H1 (cell line): ENCODE measurements around the gene GYPC. TPM values are rescaled to one million over a fixed set of nuclear protein-coding genes. Genes with fewer than 3 reads are reported as not detected.
A peak's percentile ranks its signal among the peaks of the same experiment; 100 is the strongest.

Source experiments
- CTCF ChIA-PET: fragments of 300-600 bp; sonication (Branson Sonifier 250); formaldehyde crosslinking; loops from one replicate; lab custom pipeline; 2021; ENCODE audit not compliant: partially characterized antibody; lab: Charles Lee
- POLR2A ChIA-PET: fragments of 300-600 bp; sonication (Branson Sonifier 250); formaldehyde crosslinking; loops from one replicate; lab custom pipeline; 2021; ENCODE audit warnings: inconsistent platforms; ENCODE audit not compliant: partially characterized antibody; lab: Charles Lee
- DNase-seq, 2 experiments: peaks; one replicate each; pipeline versions ENCODE4 v3.0.0 to v3.0.0-alpha.2; 2010 to 2022; ENCODE audit warnings: low spot score in 2 of 2, low read depth in 1 of 2, mixed read lengths in 1 of 2
- FAIRE-seq: peaks from 2 replicates; lab custom pipeline; 2011; peaks lifted over from hg19 to GRCh38; lab: Jason Lieb, UNC
- H2AFZ ChIP-seq: 2 replicates; pipeline ENCODE4 v1.8.1; 2012; ENCODE audit warnings: low read length, inconsistent platforms
- H2AK5ac ChIP-seq: 2 replicates; pipeline ENCODE4 v1.6.1; 2013; ENCODE audit warnings: low read depth, low read length
- H2BK120ac ChIP-seq: replicated peaks from 2 replicates; pipeline ENCODE3; 2013; ENCODE audit warnings: low read depth, low read length, inconsistent platforms
- H2BK12ac ChIP-seq: 2 replicates; pipeline ENCODE4 v1.6.1; 2013; ENCODE audit warnings: low read depth, low read length
- H2BK15ac ChIP-seq: 2 replicates; pipeline ENCODE4 v1.6.1; 2013; ENCODE audit warnings: low read length
- H2BK20ac ChIP-seq: 2 replicates; pipeline ENCODE4 v1.6.1; 2013; ENCODE audit warnings: low read length
- H2BK5ac ChIP-seq: 2 replicates; pipeline ENCODE4 v1.6.1; 2013; ENCODE audit warnings: low read depth, low read length
- H3K14ac ChIP-seq: 2 replicates; pipeline ENCODE4 v1.6.1; 2013; ENCODE audit warnings: inconsistent platforms; ENCODE audit not compliant: insufficient read length
- H3K18ac ChIP-seq: 2 replicates; pipeline ENCODE4 v1.6.1; 2013; ENCODE audit warnings: low read length; ENCODE audit errors: extremely low read depth
- H3K23ac ChIP-seq: 2 replicates; pipeline ENCODE4 v1.6.1; 2013; ENCODE audit warnings: inconsistent platforms; ENCODE audit not compliant: insufficient read length
- H3K23me2 ChIP-seq: 2 replicates; pipeline ENCODE4 v1.6.1; 2013; ENCODE audit warnings: low read depth, low read length
- H3K27ac ChIP-seq: 2 replicates; pipeline ENCODE4 v1.6.1; 2011; ENCODE audit warnings: low read depth, low read length, inconsistent platforms
- H3K27me3 ChIP-seq, 4 experiments: replicated peaks in 1 of 4; 1 replicate in 1 of 4; 2 replicates in 3 of 4; pipeline versions ENCODE4 v1.6.1 to v1.8.1; 2011 to 2013; ENCODE audit warnings: low read length in 3 of 4, mild to moderate bottlenecking in 3 of 4, inconsistent platforms in 2 of 4, mixed read lengths in 2 of 4, moderate library complexity in 1 of 4; ENCODE audit not compliant: control insufficient read depth in 3 of 4, insufficient read depth in 3 of 4; ENCODE audit errors: extremely low read depth in 1 of 4
- H3K36me3 ChIP-seq, 4 experiments: 2 replicates each; pipeline versions ENCODE4 v1.6.1 to v1.8.1; 2011 to 2013; ENCODE audit warnings: mild to moderate bottlenecking in 4 of 4, low read length in 3 of 4, moderate library complexity in 2 of 4, control low read depth in 1 of 4, inconsistent platforms in 1 of 4; ENCODE audit not compliant: insufficient read depth in 4 of 4, control insufficient read depth in 2 of 4
- H3K4ac ChIP-seq: replicated peaks from 2 replicates; pipeline ENCODE3; 2013; ENCODE audit warnings: low read length, low read depth, mixed read lengths, inconsistent platforms; ENCODE audit not compliant: insufficient read length
- H3K4me1 ChIP-seq, 4 experiments: replicated peaks in 1 of 4; 1 replicate in 1 of 4; 2 replicates in 3 of 4; pipeline versions ENCODE4 v1.6.1 to v1.8.1; 2011 to 2013; ENCODE audit warnings: low read length in 3 of 4, inconsistent platforms in 2 of 4, mixed read lengths in 1 of 4; ENCODE audit not compliant: insufficient read depth in 4 of 4, control insufficient read depth in 3 of 4
- H3K4me2 ChIP-seq, 2 experiments: 2 replicates each; pipeline versions ENCODE4 v1.6.1 to v1.8.1; 2011 to 2013; ENCODE audit warnings: low read depth in 2 of 2, low read length in 2 of 2, control low read depth in 1 of 2, inconsistent platforms in 1 of 2, mild to moderate bottlenecking in 1 of 2; ENCODE audit not compliant: insufficient read depth in 1 of 2
- H3K4me3 ChIP-seq, 4 experiments: fragments of 200-600, 300-600 bp in 1 of 4; sonication (generic), shearing (Covaris generic), sonication (Bioruptor Twin) in 1 of 4; 2 replicates each; pipeline versions ENCODE4 v1.5.1 to v1.8.1; 2011 to 2016; ENCODE audit warnings: low read length in 4 of 4, low read depth in 3 of 4, control low read depth in 2 of 4, inconsistent platforms in 2 of 4, mild to moderate bottlenecking in 2 of 4, mixed read lengths in 1 of 4, moderate library complexity in 1 of 4; ENCODE audit not compliant: insufficient read depth in 2 of 4; ENCODE audit errors: extremely low read depth in 1 of 4
- H3K56ac ChIP-seq: replicated peaks from 2 replicates; pipeline ENCODE3; 2013; ENCODE audit warnings: low read depth, mild to moderate bottlenecking, mixed read lengths, low read length, inconsistent platforms; ENCODE audit not compliant: insufficient read length
- H3K79me1 ChIP-seq: 2 replicates; pipeline ENCODE4 v1.6.1; 2013; ENCODE audit warnings: low read depth, low read length, control low read depth
- H3K79me2 ChIP-seq, 2 experiments: 2 replicates each; pipeline versions ENCODE4 v1.6.1 to v1.8.1; 2012 to 2013; ENCODE audit warnings: low read length in 2 of 2, mild to moderate bottlenecking in 2 of 2, inconsistent platforms in 1 of 2; ENCODE audit not compliant: insufficient read depth in 2 of 2, control insufficient read depth in 1 of 2
- H3K9ac ChIP-seq, 4 experiments: replicated peaks in 1 of 4; 1 replicate in 1 of 4; 2 replicates in 3 of 4; pipeline versions ENCODE4 v1.6.1 to v1.8.1; 2011 to 2013; ENCODE audit warnings: low read depth in 3 of 4, low read length in 3 of 4, control low read depth in 2 of 4, mild to moderate bottlenecking in 2 of 4, moderate library complexity in 2 of 4, inconsistent platforms in 1 of 4; ENCODE audit errors: extremely low read depth in 1 of 4
- H3K9me3 ChIP-seq, 2 experiments: 2 replicates each; pipeline versions ENCODE4 v1.6.1 to v1.8.1; 2012 to 2013; ENCODE audit warnings: mild to moderate bottlenecking in 2 of 2, moderate library complexity in 2 of 2, control low read depth in 1 of 2, inconsistent platforms in 1 of 2, low read depth in 1 of 2, low read length in 1 of 2, mixed read lengths in 1 of 2; ENCODE audit not compliant: insufficient read depth in 2 of 2
- H4K20me1 ChIP-seq, 2 experiments: replicated peaks in 1 of 2; 2 replicates each; pipeline versions ENCODE3 to v1.8.1; 2011 to 2013; ENCODE audit warnings: inconsistent platforms in 2 of 2, low read length in 2 of 2, mild to moderate bottlenecking in 1 of 2; ENCODE audit not compliant: insufficient read depth in 2 of 2, control insufficient read depth in 1 of 2
- H4K5ac ChIP-seq: 2 replicates; pipeline ENCODE4 v1.6.1; 2013; ENCODE audit warnings: low read length, low read depth, mixed read lengths, inconsistent platforms; ENCODE audit not compliant: insufficient read length
- H4K8ac ChIP-seq: 2 replicates; pipeline ENCODE4 v1.8.0; 2013; ENCODE audit warnings: mild to moderate bottlenecking, moderate library complexity, low read length, inconsistent platforms; ENCODE audit not compliant: insufficient read depth; ENCODE audit errors: extremely low read depth
- H4K91ac ChIP-seq: replicated peaks from 2 replicates; pipeline ENCODE3; 2013; ENCODE audit warnings: low read length, mixed read lengths, inconsistent platforms; ENCODE audit not compliant: insufficient read length
- ASH2L ChIP-seq: fragments of 200-600, 300-600 bp; sonication (generic); IDR thresholded peaks from one replicate; pipeline ENCODE4 v1.7.1; 2017; ENCODE audit warnings: low read length
- BCL11A ChIP-seq, 2 experiments: IDR thresholded peaks; one replicate each; pipeline ENCODE4 v1.6.1; 2011; ENCODE audit warnings: low read depth in 2 of 2, low read length in 2 of 2, mild to moderate bottlenecking in 2 of 2
- CHD2 ChIP-seq: IDR thresholded peaks from 2 replicates; pipeline ENCODE4 v1.6.1; 2012; ENCODE audit warnings: low read length, improper control_type of control experiment
- EGR1 ChIP-seq: IDR thresholded peaks from 2 replicates; pipeline ENCODE4 v1.6.1; 2011; ENCODE audit warnings: low read depth, low read length, borderline replicate concordance
- EP300 ChIP-seq, 2 experiments: IDR thresholded peaks; 1 replicate in 1 of 2; 2 replicates in 1 of 2; pipeline ENCODE4 v1.6.1; 2011 to 2012; ENCODE audit warnings: low read depth in 2 of 2, low read length in 2 of 2, mild to moderate bottlenecking in 2 of 2, borderline replicate concordance in 1 of 2, inconsistent platforms in 1 of 2, moderate library complexity in 1 of 2
- EZH2 ChIP-seq: fragments of 200-600 bp; sonication (generic); IDR thresholded peaks from 2 replicates; pipeline ENCODE4 v1.7.1; 2012; ENCODE audit warnings: low read depth, mild to moderate bottlenecking, moderate library complexity, low read length, inconsistent platforms; ENCODE audit not compliant: severe bottlenecking
- KDM1A ChIP-seq: fragments of 200-600, 300-600 bp; sonication (generic); IDR thresholded peaks from 2 replicates; pipeline ENCODE4 v1.7.1; 2016; ENCODE audit warnings: mild to moderate bottlenecking, low read length, borderline replicate concordance
- MAX ChIP-seq: IDR thresholded peaks from 2 replicates; pipeline ENCODE4 v1.6.1; 2012; ENCODE audit warnings: inconsistent platforms
- NRF1 ChIP-seq: IDR thresholded peaks from 2 replicates; pipeline ENCODE4 v1.6.1; 2011; ENCODE audit warnings: mild to moderate bottlenecking, low read depth, low read length, improper control_type of control experiment
- POU5F1 ChIP-seq: IDR thresholded peaks from 2 replicates; pipeline ENCODE4 v1.6.1; 2011; ENCODE audit warnings: low read depth, mild to moderate bottlenecking, low read length, moderate library complexity
- RXRA ChIP-seq: IDR thresholded peaks from 2 replicates; pipeline ENCODE4 v1.6.1; 2011; ENCODE audit warnings: low read depth, mild to moderate bottlenecking, low read length, moderate library complexity; ENCODE audit not compliant: insufficient read depth
- SIRT6 ChIP-seq: IDR thresholded peaks from one replicate; pipeline ENCODE4 v1.7.1; 2012; ENCODE audit warnings: low read length, inconsistent platforms
- SIX5 ChIP-seq: IDR thresholded peaks from 2 replicates; pipeline ENCODE4 v1.6.1; 2011; ENCODE audit warnings: mild to moderate bottlenecking, low read depth, low read length
- SP1 ChIP-seq: IDR thresholded peaks from 2 replicates; pipeline ENCODE4 v1.6.1; 2011; ENCODE audit warnings: low read depth, low read length
- WGBS, 2 experiments: shearing (Covaris generic) in 1 of 2; methylation state at CpG; one replicate each; pipeline versions ENCODE4 v1.1.6 to v1.1.7; 2013 to 2015; ENCODE audit warnings: low lambda C conversion rate in 2 of 2, mixed read lengths in 2 of 2, inconsistent platforms in 1 of 2, low coverage in 1 of 2, missing lambda C conversion rate in 1 of 2; ENCODE audit not compliant: insufficient replicate concordance in 2 of 2, insufficient coverage in 1 of 2, insufficient read length in 1 of 2; ENCODE audit errors: extremely low coverage in 1 of 2, missing lambda C conversion rate in 1 of 2; 5-methylcytosine and 5-hydroxymethylcytosine counted together
- polyA plus RNA-seq, 7 experiments: library from polyadenylated mRNA; depleted of rRNA in 3 of 7; stranded (reverse) in 5 of 7; unstranded in 2 of 7; fragments of >200 nt in 5 of 7; fragments of 200-250 nt in 2 of 7; gene quantifications; 1 replicate in 5 of 7; 2 replicates in 1 of 7; 4 replicates in 1 of 7; pipeline versions ENCODE4 v1.2.1 to v1.2.3, GENCODE V29; 2011 to 2013; ENCODE audit warnings: missing spikeins in 2 of 7, mixed read lengths in 2 of 7
- total RNA-seq: library from RNA; stranded (reverse); fragmentation: NEBNext Ultra II Directional; extraction: Animal tissue kit (Norgen Biotek cat#: 25700); gene quantifications from 2 replicates; pipeline ENCODE4 v1.2.1, GENCODE V29; 2021

The GYPC gene
- total and polyA plus RNA-seq, 2 of the 8 experiments (the other 6 are each of a cell fraction or from before 2014, with no cell fraction given) = 26.8 to 53.6 TPM

DNA sequence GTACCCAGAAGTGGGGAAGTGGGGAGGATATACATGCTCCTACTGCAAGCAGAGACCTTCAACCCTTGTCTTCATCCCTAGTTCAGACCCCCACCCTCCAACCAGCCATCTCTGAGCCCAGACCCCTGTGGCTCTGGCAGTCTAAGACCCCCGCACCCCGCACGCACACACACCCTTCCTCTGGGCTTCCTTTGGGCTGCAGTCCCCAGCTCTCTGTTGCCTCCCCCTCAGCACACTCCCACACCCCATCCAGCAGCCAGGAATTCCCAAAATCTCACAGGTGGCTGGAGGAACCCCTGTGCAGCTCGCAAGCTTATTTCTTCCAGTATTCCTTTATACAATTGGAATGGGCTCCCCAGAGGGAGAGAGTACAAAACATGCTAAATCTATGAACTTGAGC lies 13.9 kb upstream of the GYPC start:
- no peak overlapping the region for H4K8ac ChIP-seq
- no peak overlapping the region for H3K56ac ChIP-seq
- H3K27ac ChIP-seq = no peak overlapping the region
- H2BK12ac ChIP-seq = no peak overlapping the region
- ChIA-PET CTCF (interaction anchor here (1.1 to 2.4 kb wide), 6 partner anchors 8 to 245 kb away, joined by 3 to 16 read pairs (median 6); no protein-coding TSS in a partner anchor), POLR2A (no interaction called here)
- no peak overlapping the region for H3K23ac ChIP-seq
- H3K9ac ChIP-seq = no peak overlapping the region
- DNase-seq (peak in 1 of 2 experiments; percentile 1), FAIRE-seq (no peak)
- no peaks in the 10 kb centered on the region for H3K27me3 ChIP-seq
- H2AFZ ChIP-seq = no peak overlapping the region
- no peaks in the 10 kb centered on the region for H3K36me3 ChIP-seq
- H4K5ac ChIP-seq = no peak overlapping the region
- H3K79me1 ChIP-seq = no peaks in the 10 kb centered on the region
- no peak overlapping the region for H3K14ac ChIP-seq
- no peak overlapping the region for H2BK5ac ChIP-seq
- 77% methylated on average over 4 of the region's 4 CpGs; no CpG with 5 or more reads in 1 of the 2 experiments for WGBS, 2 experiments
- H4K20me1 ChIP-seq = no peaks in the 10 kb centered on the region
- no peak overlapping the region; the same call in 1 of the 2 replicates for H3K18ac ChIP-seq
- no peak overlapping the region for H2BK20ac ChIP-seq
- TF ChIP-seq CHD2 (no peak), MAX (no peak), EZH2 (no peak), SP1 (no peak), KDM1A (no peak), SIX5 (no peak), ASH2L (no peak), NRF1 (no peak), POU5F1 (no peak), EGR1 (no peak), EP300 (IDR thresholded peaks at IDR 0.05; ENCODE audit: borderline replicate concordance in 1 of 2, low read depth in 2 of 2, low read length in 2 of 2) (no peak), RXRA (no peak), SIRT6 (no peak), BCL11A (IDR thresholded peaks at IDR 0.05; ENCODE audit: low read depth in 2 of 2, low read length in 2 of 2) (no peak)
- H3K4ac ChIP-seq = no peak overlapping the region
- H3K9me3 ChIP-seq = no peaks in the 10 kb centered on the region
- no peak overlapping the region for H2BK120ac ChIP-seq
- H3K79me2 ChIP-seq = no peaks in the 10 kb centered on the region; a peak in 1 of 4 replicates
- H3K4me3 ChIP-seq = no peak overlapping the region
- no peak overlapping the region for H3K4me2 ChIP-seq
- H3K4me1 ChIP-seq = peaks cover 0 to 5% (median 4%) of the 10 kb centered on the region in 4 experiments; a peak in 2 of 7 replicates
- H3K23me2 ChIP-seq = no peaks in the 10 kb centered on the region
- H2AK5ac ChIP-seq = no peak overlapping the region
- no peak overlapping the region for H2BK15ac ChIP-seq
- H4K91ac ChIP-seq = no peak overlapping the region
